ENCODE measurements around the gene ETV6.

The ETV6 gene

GRCh38 chr12:11869406-11869805 lies 219.9 kb downstream of the ETV6 start:
- DNase-seq = no peak

DNA sequence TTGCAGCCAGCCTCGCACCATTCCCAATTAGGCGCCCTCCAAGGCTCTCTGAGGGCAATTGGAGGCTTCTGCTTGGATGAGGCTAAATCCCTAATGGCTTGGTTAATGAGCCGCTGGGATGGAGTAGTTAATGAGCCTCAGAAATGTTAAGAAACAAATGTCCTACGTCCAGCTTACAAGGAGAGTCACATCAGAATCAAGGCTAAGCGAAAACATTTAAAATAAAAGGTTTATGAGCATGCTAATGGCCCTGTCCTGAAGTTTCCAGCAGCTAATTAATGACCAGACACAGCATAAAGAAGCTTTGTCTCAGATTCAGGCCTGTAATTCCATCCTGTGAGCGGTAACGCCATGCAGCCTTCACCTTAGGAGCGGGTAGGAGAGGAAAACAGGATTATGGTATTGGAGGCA lies 220.6 kb downstream of the ETV6 start:
- DNase-seq = peak; percentile 74

DNA sequence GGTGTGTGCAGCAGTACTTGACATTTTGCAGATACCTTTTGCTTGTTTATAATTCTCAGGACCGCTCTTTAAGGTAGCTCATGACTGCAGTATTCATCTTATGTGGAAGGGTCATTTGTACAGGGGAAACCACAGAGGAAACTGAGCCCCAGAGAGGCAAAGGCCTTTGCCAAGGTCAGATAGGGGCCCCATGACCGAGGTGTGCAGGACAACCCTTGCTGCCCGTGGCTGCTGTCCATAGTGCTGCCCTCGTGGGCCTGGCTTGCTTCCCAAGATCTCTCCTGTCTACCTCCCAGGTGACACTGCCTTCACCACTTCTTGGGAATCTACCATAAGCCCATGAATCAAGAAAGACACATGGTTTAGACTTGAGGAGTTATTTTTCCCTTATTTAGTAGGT lies 222.6 kb downstream of the ETV6 start:
- no peak for DNase-seq

DNA sequence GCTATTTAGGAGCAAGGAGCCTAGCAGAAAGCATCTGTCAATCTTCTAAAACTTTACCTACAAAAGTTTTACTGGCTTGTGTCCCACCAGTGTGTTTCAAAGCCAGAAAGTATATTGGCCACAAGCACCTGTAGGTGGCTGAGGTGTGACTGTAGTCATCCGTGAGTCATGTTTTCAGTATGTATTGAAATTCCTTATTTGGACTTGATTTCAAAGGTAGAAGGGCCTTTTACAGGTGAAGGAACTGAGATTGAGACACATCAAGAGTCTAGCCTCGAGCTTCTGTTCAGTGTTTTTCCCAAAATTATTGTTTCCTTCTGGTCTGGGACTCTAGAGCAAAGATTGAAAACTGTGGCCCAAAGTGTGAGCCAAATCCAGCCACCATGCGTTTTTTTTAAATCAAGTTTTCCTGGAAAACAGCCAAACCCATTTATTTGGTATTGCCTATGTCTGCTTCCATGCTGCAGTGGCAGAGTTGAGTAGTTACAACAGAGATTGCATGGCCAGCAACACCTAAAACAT lies 226.0 kb downstream of the ETV6 start:
- no peak for DNase-seq

GRCh38 chr12:11876307-11876706 lies 226.8 kb downstream of the ETV6 start:
- DNase-seq = no peak

DNA sequence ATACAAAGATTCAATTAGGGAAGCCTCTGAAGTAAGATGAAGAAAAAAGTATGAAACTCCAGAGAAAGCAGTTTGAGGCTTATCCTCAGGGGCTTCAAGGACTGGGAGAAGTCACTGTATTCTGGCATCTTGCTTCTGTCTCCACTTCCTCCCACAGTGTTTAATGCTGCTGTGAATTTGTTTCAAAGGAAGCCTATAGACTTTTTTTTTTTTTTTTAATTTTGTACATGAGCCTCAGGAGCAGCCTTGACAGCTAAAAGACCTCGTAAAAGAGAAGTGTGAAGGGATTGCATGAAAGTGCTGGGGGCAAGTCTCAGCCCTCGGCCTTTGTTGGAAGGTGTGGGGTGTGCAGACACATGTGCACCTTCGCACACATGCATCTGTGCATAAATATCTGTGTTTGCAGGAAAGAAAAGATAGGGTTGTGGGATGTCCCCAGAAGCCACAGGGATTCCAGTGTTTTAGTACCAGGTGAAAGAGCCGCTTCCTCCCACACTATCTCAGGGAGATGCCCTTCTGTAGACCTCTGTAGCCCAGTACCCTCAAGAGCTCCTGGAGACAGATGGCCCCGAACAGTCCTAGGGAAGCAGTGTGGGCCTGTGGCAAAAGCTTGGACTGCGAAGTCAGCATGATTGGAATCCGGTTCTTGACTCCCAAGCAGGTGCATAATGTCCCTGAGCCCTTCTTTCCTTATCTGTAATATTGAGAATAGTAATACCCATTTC lies 227.8 kb downstream of the ETV6 start:
- no peak for DNase-seq

DNA sequence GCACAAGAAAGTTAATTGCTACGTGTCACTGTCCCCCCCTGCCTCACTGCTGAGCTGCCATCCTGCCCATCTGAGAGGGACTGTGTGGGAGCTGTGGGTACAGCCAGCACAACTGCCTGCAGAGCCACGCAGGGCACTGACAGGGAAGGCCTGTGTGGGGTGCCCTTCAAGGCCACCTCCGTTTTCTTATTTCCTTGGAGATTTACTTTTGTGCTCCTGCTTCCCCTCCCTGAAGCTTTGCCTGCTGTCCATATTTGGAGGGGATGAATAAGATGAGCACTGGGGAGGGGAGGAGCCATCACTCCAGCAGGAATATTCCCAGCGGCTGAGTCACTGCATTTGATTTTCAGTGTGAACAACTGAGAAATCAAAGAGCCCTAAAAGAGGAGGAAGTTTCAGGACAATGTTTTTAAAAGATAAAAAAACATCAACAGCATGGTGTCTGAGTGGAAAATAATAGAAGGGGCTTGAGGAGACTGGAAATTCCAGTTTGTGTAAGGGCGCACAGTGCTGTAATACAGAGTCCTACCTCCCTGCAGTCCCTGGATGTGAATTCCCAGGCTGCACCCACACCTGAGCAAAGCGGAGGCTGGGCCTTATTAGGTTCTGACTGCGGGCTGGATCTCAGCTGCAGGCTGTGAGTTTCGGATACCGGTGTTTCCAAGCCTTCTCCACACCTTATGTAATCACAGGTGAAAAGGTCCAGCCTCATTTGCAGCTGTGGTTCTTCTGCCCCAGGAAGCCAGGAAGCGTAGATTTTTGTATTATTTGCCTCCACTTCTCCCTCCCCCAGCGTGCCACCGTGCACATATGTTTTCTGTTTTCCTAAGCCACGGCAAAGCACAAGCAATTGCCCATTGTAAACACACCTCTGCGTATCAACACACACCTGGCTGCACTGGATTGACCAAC lies 228.7 kb downstream of the ETV6 start:
- no peak for DNase-seq

GRCh38 chr12:11879306-11879705 lies 229.8 kb downstream of the ETV6 start:
- DNase-seq = no peak

GRCh38 chr12:11880381-11880780 lies 230.9 kb downstream of the ETV6 start:
- DNase-seq = no peak

DNA sequence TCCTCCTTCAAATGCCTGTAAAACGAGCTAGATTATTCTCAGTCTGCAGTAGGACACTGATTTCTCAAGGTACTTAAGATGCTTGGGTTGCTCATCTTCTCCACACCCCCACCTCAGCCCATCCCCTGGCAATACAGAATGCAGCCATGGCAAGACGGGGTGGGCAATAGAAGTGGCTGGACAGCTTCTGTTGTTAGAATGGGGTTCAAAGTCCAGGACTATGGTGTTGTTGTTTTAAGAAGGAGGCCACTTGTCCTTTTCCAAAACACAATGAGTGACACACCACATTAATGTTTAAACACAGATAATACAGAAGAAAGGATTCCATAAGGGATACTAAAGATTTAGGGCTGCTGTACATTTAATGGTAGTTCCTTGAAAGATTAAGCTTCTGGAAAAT lies 232.4 kb downstream of the ETV6 start:
- no peak for DNase-seq

DNA sequence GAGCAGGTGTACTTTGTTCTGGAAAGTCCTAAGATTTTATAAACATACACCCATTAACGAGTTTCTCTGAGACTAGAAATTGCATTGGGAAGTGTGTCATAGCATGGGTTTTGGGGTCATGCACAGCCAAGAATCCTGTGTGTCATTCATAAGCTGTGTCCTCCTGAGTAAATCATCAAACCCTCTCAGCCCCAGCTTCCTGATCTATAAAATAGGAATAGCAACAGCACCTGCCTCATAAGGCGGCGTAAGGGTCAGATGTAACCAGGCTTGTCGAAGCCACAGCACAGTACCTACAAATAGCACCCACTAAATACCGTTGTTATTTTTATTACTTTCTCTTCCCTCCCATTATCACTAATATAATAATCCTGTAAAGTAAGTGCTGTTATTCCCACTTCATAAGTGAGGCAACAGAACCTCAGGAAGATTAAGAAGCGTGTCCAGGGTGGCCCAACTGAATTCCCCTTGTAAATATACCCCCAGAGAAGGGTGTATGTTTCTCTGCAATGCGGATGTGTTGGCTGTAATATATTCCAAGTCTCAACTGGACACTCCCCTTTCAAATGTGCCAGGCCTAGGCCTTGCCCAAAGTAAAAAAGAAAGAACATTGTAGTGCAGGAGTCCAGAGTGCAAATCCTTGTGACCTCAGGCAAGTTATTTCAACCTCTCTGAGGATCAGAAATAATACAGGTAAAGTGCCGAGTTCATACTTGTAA lies 233.0 kb downstream of the ETV6 start:
- DNase-seq = no peak

- DNase-seq = no peak
These were observed 234.6 kb downstream of the ETV6 start for GRCh38 chr12:11884116-11884515.

DNA sequence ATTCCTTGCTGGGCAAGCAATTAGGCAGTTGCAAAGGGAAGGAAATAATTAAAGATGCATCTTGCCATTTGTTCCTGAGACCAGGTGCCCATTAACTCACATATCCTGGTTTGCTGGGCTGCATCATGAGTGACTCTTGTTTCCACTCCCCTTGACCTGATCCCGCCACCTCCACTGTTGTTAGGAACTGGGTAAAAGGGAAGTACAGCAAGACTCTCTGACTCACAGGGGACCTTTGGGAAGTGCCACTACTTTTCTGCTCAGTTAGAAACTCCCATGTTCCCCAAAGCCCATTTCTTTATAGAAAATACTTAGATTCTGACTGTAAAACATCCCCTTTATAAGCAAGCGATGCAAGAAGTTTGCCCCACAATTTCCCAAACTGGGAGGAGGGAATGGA lies 235.2 kb downstream of the ETV6 start:
- DNase-seq = no peak

GRCh38 chr12:11885261-11886038 lies 236.0 kb downstream of the ETV6 start:
- DNase-seq = no peak

- no peak for DNase-seq
These were observed 236.9 kb downstream of the ETV6 start for GRCh38 chr12:11886339-11886738.

DNA sequence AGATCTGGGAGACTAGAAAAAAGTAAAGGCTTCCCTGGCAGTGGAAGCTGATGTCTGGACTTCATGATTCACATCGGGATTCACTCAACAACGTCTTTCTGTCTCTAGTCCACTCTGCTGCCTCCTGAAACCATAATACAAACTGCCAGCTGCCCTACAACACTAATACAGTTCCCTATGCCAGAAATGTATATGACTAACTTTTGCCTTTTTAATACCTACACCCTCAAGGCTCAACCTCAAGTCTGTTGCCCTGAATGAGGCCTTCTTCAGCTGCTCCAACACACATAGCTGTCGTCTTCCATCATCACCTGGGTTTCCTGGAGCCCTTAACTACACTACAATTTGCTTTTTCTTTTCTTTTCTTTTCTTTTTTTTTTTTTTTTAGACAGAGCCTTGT lies 238.6 kb downstream of the ETV6 start:
- no peak for DNase-seq

- no peak for DNase-seq
These were observed 241.9 kb downstream of the ETV6 start for GRCh38 chr12:11891346-11891745.

DNA sequence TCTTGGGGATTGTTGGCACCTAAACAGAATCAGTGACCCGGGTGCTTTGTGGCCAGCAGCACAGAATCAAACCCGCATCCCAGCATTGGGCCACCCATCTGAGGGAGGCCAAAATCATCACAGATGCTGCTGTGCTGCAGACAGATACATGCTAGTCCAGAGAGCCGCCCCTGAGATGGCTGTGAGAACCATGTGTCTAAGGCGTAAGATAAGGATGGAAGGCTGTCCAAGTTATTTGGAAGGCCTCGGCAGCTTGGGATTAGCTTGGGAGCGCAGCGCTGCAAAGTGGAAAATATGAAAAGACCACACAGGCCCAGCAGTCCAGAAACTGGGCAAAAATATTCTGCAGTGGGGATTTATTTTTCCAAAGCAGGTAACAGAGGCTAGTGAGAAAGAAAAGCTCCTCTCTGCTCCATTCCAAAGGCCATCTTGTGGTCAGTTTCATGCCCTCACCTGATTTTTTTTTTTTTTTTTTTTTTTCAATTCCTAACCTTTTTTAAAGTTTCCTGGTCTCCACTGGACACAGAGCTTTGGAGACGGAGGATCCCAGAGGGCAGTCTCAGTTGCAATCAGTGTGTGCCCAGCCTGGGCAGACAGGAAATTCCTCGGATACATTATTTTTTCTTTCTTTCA lies 242.4 kb downstream of the ETV6 start:
- peak; percentile 13 for DNase-seq

GRCh38 chr12:11893998-11894397 lies 244.5 kb downstream of the ETV6 start:
- DNase-seq = no peak

DNA sequence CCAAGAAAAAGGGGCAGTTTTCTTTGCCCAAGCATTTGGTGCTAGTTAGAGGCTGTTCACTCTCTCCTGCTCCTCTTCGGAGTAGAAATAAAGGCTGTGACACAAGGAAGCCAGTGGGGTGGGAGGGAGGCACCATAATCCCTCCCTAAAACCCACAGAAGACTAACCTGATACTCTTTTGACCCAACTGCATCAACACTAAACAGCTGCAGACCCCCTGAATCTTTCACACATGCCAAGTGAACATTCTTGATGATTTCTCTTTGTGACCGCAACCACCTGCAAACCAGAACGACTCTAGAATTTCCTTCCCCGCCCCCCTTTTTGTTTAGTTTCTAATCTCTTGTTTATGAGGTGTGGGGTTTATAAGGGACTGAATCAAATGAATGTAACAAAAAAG lies 245.4 kb downstream of the ETV6 start:
- DNase-seq = no peak

DNA sequence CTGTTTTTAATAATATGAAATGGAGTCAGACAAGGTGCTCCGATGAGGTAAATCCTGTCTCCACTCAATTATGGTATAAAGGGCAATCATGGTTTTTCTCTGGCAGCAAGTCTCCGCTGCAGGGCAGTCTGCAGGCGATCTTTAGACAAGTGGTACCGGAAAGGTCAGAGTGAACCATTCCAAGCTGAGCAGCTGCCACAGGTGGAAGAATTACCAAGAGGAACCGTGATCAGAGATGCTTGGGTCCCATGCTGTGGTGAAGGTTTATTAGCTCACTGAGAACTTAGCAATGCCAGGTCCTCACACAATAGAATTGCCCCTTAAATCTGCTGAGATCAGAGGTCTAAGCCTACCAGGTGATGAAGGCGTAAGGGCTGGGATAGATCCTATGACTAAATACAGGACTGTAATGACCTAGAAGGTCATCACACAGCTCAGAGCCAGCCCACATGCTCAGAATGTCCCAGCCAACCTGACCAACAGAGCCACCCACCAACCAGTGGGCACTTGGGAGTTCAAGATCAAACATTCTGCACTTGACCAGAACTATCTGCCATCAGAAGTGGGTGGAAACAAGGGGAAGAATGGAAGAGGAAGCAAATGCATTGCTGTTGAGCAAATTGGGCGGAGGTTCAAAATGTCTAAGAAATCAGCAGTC lies 246.1 kb downstream of the ETV6 start:
- DNase-seq = no peak
